Karpas-422 (cell line): ENCODE results near the gene APOE. TPM values are rescaled to one million over a fixed set of nuclear protein-coding genes. Genes with fewer than 3 reads are reported as not detected.

Experiments used
- DNase-seq: peaks from one replicate; pipeline ENCODE4 v3.0.0-alpha.2; 2015
- H2AFZ ChIP-seq: fragments of 200-600 bp; sonication (generic); 2 replicates; pipeline ENCODE4 v1.6.1; 2014; ENCODE audit warnings: antibody characterized with exemption, low read length, mixed read lengths
- H3K27ac ChIP-seq: fragments of 200-600 bp; sonication (generic); 2 replicates; pipeline ENCODE4 v1.5.1; 2014; ENCODE audit warnings: mild to moderate bottlenecking, low read length, moderate library complexity
- H3K27me3 ChIP-seq: fragments of 200-600 bp; sonication (generic); 2 replicates; pipeline ENCODE4 v1.6.1; 2014; ENCODE audit warnings: low read length, mixed read lengths
- H3K36me3 ChIP-seq: fragments of 200-600 bp; sonication (generic); 2 replicates; pipeline ENCODE4 v1.6.1; 2014; ENCODE audit warnings: low read length, mixed read lengths; ENCODE audit not compliant: insufficient read depth
- H3K4me1 ChIP-seq: fragments of 200-600 bp; sonication (generic); 2 replicates; pipeline ENCODE4 v1.6.1; 2014; ENCODE audit warnings: mild to moderate bottlenecking, low read length, mixed read lengths
- H3K4me2 ChIP-seq: fragments of 200-600 bp; sonication (generic); 2 replicates; pipeline ENCODE4 v1.6.1; 2014; ENCODE audit warnings: low read length, low read depth, mild to moderate bottlenecking; ENCODE audit not compliant: poor library complexity, severe bottlenecking
- H3K4me3 ChIP-seq: fragments of 200-600 bp; sonication (generic); 2 replicates; pipeline ENCODE4 v1.5.1; 2014; ENCODE audit warnings: mild to moderate bottlenecking, antibody characterized with exemption, low read length, mixed read lengths
- H3K79me2 ChIP-seq: fragments of 200-600 bp; sonication (generic); 2 replicates; pipeline ENCODE4 v1.6.1; 2014; ENCODE audit warnings: mild to moderate bottlenecking, low read length, mixed read lengths
- H3K9ac ChIP-seq: fragments of 200-600 bp; sonication (generic); 2 replicates; pipeline ENCODE4 v1.6.0; 2014; ENCODE audit warnings: low read length
- H3K9me2 ChIP-seq: fragments of 200-600 bp; sonication (generic), shearing (Covaris generic); replicated peaks from 2 replicates; pipeline ENCODE4 v1.6.0; 2014; ENCODE audit warnings: mild to moderate bottlenecking, low read length, moderate library complexity; ENCODE audit not compliant: insufficient read depth
- H3K9me3 ChIP-seq: fragments of 300-700, 200-600 bp; sonication (generic); 2 replicates; pipeline ENCODE4 v1.6.1; 2014; ENCODE audit warnings: low read length, mixed read lengths
- H4K20me1 ChIP-seq: fragments of 200-600 bp; sonication (generic); 2 replicates; pipeline ENCODE4 v1.6.1; 2014; ENCODE audit warnings: mild to moderate bottlenecking, antibody characterized with exemption, low read length, low read depth; ENCODE audit not compliant: insufficient read depth
- total RNA-seq: library from RNA; depleted of rRNA; stranded (reverse); fragments of >200 nt; shearing (Covaris generic); gene quantifications from 2 replicates; pipeline ENCODE4 v1.2.3, GENCODE V29; 2014; ENCODE audit warnings: low replicate concordance

The APOE gene
- total RNA-seq, 1 experiment from 2014 or later, result 1.9 TPM

DNA sequence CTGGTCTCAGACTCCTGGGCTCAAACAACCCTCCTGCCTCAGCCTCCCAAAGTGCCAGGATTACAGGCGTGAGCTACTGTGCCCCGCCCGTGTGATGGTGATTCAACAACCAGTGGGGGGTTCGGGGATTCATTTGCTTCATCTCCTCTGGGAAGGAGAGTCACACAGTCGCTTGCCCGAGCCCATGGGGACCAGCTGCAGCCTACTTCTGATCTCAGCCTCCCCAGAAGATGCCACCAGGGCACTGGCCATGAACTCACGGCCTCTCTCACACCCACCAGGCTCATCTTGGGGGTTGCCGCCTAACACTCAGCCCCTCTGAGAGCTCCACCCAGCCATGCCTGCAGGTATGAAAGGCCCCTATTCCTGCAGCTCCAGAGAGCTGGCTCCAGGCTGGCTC is 7.8 kb upstream of the APOE start:
- DNase-seq, result no peak
- Histone ChIP-seq H3K36me3 (peaks cover 33% of the 10 kb centered on the region), H2AFZ (no peak overlapping the region), H4K20me1 (peaks cover 17% of the 10 kb centered on the region), H3K27ac (no peak overlapping the region), H3K4me1 (peaks cover 2% of the 10 kb centered on the region), H3K9me2 (no peaks in the 10 kb centered on the region), H3K4me3 (no peak overlapping the region), H3K9me3 (no peaks in the 10 kb centered on the region), H3K79me2 (peaks cover 19% of the 10 kb centered on the region), H3K27me3 (no peaks in the 10 kb centered on the region), H3K4me2 (no peak overlapping the region), H3K9ac (no peak overlapping the region)

DNA sequence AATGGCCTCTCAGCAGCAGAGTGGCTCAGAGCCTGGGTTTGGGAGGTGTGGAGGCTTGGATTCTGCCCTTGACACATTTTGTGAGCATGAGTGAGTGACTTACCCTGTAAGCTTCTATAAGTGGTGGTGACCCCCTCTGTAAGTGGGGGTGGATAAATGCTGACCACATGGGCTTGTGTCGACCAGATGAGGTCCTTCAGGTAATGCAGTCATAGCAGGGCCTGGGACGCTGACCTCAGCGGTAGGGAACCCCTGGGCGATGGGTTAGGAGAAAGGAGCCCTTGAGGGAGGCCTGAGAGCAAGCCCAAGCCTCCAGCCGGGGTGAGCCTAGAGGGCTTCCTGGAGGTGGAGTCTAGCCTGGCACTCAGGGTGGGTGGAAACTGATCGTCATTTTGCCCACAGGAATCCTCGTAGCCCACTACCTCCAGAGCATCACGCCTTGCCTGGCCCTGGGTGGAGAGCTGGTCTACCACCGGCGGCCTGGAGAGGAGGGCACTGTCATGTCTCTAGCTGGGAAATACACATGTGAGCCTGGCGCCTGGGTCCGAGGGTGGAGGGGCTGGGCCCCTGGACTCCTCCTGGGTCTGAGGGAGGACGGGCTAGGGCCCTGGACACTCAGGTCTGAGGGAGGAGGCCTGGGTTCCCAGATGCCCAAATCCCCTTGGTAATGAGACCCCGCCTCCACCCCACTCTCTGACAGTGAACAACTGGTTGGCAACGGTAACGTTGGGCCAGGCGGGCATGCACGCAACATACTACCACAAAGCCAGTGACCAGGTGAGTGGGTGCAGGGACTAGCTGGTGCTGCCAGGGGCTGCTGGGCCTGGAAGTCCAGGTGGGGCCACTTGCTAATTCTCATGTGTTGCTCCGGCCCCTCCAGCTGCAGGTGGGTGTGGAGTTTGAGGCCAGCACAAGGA is 5.0 kb upstream of the APOE start:
- Histone ChIP-seq H3K4me3 (no peak overlapping the region), H2AFZ (no peak overlapping the region), H4K20me1 (peaks cover 12% of the 10 kb centered on the region), H3K27ac (no peak overlapping the region), H3K27me3 (no peaks in the 10 kb centered on the region), H3K36me3 (peaks cover 20% of the 10 kb centered on the region), H3K9ac (no peak overlapping the region), H3K79me2 (no peaks in the 10 kb centered on the region), H3K9me3 (no peaks in the 10 kb centered on the region), H3K9me2 (no peaks in the 10 kb centered on the region), H3K4me1 (no peaks in the 10 kb centered on the region), H3K4me2 (no peak overlapping the region)
- DNase-seq, result no peak

DNA sequence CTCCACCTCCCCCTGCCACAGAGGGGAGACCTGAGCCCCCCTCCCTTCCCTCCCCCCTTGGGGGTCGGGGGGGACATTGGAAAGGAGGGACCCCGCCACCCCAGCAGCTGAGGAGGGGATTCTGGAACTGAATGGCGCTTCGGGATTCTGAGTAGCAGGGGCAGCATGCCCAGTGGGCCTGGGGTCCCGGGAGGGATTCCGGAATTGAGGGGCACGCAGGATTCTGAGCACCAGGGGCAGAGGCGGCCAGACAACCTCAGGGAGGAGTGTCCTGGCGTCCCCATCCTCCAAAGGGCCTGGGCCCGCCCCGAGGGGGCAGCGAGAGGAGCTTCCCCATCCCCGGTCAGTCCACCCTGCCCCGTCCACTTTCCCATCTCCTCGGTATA is 2.4 kb upstream of the APOE start:
- Histone ChIP-seq H3K36me3 (peaks cover 6% of the 10 kb centered on the region; the same call in 1 of the 2 replicates), H3K27ac (no peak overlapping the region), H2AFZ (no peak overlapping the region), H3K9me3 (no peaks in the 10 kb centered on the region), H3K9me2 (no peaks in the 10 kb centered on the region), H3K4me1 (peaks cover 4% of the 10 kb centered on the region; the same call in 1 of the 2 replicates), H3K27me3 (no peaks in the 10 kb centered on the region), H4K20me1 (peaks cover 4% of the 10 kb centered on the region; the same call in 1 of the 2 replicates), H3K4me2 (no peak overlapping the region), H3K79me2 (no peaks in the 10 kb centered on the region), H3K9ac (no peak overlapping the region), H3K4me3 (no peak overlapping the region)
- DNase-seq, result no peak

DNA sequence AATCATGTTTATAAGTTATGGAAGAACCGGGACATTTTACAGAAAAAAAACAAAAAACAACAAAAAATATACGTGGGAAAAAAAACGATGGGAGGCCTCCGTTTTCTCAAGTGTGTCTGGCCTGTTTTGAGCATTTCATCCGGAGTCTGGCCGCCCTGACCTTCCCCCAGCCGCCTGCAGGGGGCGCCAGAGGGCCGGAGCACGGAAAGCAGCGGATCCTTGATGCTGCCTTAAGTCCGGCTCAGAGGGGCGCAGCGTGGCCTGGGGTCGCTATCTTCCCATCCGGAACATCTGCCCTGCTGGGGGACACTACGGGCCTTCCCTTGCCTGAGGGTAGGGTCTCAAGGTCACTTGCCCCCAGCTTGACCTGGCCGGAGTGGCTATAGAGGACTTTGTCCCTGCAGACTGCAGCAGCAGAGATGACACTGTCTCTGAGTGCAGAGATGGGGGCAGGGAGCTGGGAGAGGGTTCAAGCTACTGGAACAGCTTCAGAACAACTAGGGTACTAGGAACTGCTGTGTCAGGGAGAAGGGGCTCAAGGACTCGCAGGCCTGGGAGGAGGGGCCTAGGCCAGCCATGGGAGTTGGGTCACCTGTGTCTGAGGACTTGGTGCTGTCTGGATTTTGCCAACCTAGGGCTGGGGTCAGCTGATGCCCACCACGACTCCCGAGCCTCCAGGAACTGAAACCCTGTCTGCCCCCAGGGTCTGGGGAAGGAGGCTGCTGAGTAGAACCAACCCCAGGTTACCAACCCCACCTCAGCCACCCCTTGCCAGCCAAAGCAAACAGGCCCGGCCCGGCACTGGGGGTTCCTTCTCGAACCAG is 1.8 kb upstream of the APOE start:
- no peak overlapping the region for H3K9ac ChIP-seq
- H3K36me3 ChIP-seq, result peaks cover 6% of the 10 kb centered on the region; the same call in 1 of the 2 replicates
- H3K4me2 ChIP-seq, result no peak overlapping the region

DNA sequence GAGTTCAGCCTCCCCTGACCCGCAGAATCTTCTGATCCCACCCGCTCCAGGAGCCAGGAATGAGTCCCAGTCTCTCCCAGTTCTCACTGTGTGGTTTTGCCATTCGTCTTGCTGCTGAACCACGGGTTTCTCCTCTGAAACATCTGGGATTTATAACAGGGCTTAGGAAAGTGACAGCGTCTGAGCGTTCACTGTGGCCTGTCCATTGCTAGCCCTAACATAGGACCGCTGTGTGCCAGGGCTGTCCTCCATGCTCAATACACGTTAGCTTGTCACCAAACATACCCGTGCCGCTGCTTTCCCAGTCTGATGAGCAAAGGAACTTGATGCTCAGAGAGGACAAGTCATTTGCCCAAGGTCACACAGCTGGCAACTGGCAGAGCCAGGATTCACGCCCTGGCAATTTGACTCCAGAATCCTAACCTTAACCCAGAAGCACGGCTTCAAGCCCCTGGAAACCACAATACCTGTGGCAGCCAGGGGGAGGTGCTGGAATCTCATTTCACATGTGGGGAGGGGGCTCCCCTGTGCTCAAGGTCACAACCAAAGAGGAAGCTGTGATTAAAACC is 1.1 kb upstream of the APOE start:
- DNase-seq, result peak; percentile 62
- Histone ChIP-seq H3K4me3 (no peak overlapping the region), H4K20me1 (peaks cover 4% of the 10 kb centered on the region; the same call in 1 of the 2 replicates), H3K9me2 (no peaks in the 10 kb centered on the region), H3K4me2 (no peak overlapping the region), H3K9ac (no peak overlapping the region), H3K36me3 (peaks cover 6% of the 10 kb centered on the region; the same call in 1 of the 2 replicates), H2AFZ (no peak overlapping the region), H3K79me2 (no peaks in the 10 kb centered on the region), H3K4me1 (peaks cover 4% of the 10 kb centered on the region; the same call in 1 of the 2 replicates), H3K27ac (no peak overlapping the region), H3K9me3 (no peaks in the 10 kb centered on the region), H3K27me3 (no peaks in the 10 kb centered on the region)

More for the DNA sequence above, 1.8 kb upstream of the APOE start:
- Histone ChIP-seq H2AFZ (no peak overlapping the region), H3K27me3 (no peaks in the 10 kb centered on the region), H4K20me1 (peaks cover 4% of the 10 kb centered on the region; the same call in 1 of the 2 replicates), H3K27ac (no peak overlapping the region), H3K4me1 (peaks cover 4% of the 10 kb centered on the region; the same call in 1 of the 2 replicates), H3K4me3 (no peak overlapping the region), H3K9me2 (no peaks in the 10 kb centered on the region), H3K79me2 (no peaks in the 10 kb centered on the region), H3K9me3 (no peaks in the 10 kb centered on the region)
- DNase-seq, result peak; percentile 89

DNA sequence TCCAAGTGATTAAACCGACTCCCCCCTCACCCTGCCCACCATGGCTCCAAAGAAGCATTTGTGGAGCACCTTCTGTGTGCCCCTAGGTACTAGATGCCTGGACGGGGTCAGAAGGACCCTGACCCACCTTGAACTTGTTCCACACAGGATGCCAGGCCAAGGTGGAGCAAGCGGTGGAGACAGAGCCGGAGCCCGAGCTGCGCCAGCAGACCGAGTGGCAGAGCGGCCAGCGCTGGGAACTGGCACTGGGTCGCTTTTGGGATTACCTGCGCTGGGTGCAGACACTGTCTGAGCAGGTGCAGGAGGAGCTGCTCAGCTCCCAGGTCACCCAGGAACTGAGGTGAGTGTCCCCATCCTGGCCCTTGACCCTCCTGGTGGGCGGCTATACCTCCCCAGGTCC is 2.0 kb downstream of the APOE start:
- Histone ChIP-seq H3K4me2 (no peak overlapping the region), H3K79me2 (no peaks in the 10 kb centered on the region), H3K9me2 (no peaks in the 10 kb centered on the region), H3K9me3 (no peaks in the 10 kb centered on the region), H3K9ac (no peak overlapping the region), H3K36me3 (peaks cover 2% of the 10 kb centered on the region; the same call in 1 of the 2 replicates), H3K4me1 (peaks cover 4% of the 10 kb centered on the region; the same call in 1 of the 2 replicates), H2AFZ (no peak overlapping the region), H3K4me3 (no peak overlapping the region), H3K27me3 (no peaks in the 10 kb centered on the region), H4K20me1 (no peaks in the 10 kb centered on the region), H3K27ac (no peak overlapping the region)
- DNase-seq, result no peak

DNA sequence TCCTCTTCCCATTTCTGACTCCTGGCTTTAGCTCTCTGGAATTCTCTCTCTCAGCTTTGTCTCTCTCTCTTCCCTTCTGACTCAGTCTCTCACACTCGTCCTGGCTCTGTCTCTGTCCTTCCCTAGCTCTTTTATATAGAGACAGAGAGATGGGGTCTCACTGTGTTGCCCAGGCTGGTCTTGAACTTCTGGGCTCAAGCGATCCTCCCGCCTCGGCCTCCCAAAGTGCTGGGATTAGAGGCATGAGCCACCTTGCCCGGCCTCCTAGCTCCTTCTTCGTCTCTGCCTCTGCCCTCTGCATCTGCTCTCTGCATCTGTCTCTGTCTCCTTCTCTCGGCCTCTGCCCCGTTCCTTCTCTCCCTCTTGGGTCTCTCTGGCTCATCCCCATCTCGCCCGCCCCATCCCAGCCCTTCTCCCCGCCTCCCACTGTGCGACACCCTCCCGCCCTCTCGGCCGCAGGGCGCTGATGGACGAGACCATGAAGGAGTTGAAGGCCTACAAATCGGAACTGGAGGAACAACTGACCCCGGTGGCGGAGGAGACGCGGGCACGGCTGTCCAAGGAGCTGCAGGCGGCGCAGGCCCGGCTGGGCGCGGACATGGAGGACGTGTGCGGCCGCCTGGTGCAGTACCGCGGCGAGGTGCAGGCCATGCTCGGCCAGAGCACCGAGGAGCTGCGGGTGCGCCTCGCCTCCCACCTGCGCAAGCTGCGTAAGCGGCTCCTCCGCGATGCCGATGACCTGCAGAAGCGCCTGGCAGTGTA is 2.7 kb downstream of the APOE start:
- Histone ChIP-seq H3K27me3 (no peaks in the 10 kb centered on the region), H3K4me1 (peaks cover 4% of the 10 kb centered on the region; the same call in 1 of the 2 replicates), H3K9me3 (no peaks in the 10 kb centered on the region), H3K9ac (no peak overlapping the region), H3K4me3 (no peak overlapping the region), H3K79me2 (no peaks in the 10 kb centered on the region), H2AFZ (no peak overlapping the region), H4K20me1 (no peaks in the 10 kb centered on the region), H3K27ac (no peak overlapping the region), H3K4me2 (no peak overlapping the region), H3K36me3 (no peaks in the 10 kb centered on the region), H3K9me2 (no peaks in the 10 kb centered on the region)
- DNase-seq, result no peak
